GM12872 (cell line): ENCODE measurements around the gene RET.

ENCODE experiments used
- CTCF ChIP-seq: IDR thresholded peaks from 3 replicates; pipeline ENCODE4 v1.5.1; 2011; ENCODE audit warnings: low read depth, mild to moderate bottlenecking, low read length, moderate library complexity; ENCODE audit not compliant: insufficient read depth

The RET gene

GRCh38 chr10:43042503-43043341 lies 34.1 kb upstream of the RET start:
- TF ChIP-seq CTCF: no peak

- TF ChIP-seq CTCF: no peak
Observed at GRCh38 chr10:43043342-43043772, 33.5 kb upstream of the RET start.

GRCh38 chr10:43043773-43044447 lies 33.0 kb upstream of the RET start:
- no peak for TF ChIP-seq CTCF

GRCh38 chr10:43044448-43044921 lies 32.4 kb upstream of the RET start:
- no peak for TF ChIP-seq CTCF

GRCh38 chr10:43044961-43045621 lies 31.8 kb upstream of the RET start:
- TF ChIP-seq CTCF: no peak

- no peak for TF ChIP-seq CTCF
Observed at GRCh38 chr10:43045631-43046287, 31.1 kb upstream of the RET start.
